Retinal pigment epithelial cell (primary cell): Measurements from ENCODE around the gene PCSK1.

ENCODE experiments used
- DNase-seq: peaks from one replicate; pipeline ENCODE4 v3.0.0-alpha.2; 2010; ENCODE audit warnings: low read depth
- H3K4me3 ChIP-seq: 2 replicates; pipeline ENCODE4 v1.5.1; 2011; ENCODE audit warnings: mild to moderate bottlenecking, low read length, control low read depth, moderate library complexity
- TF ChIP-seq, protein P1 (sequence below): conservative IDR thresholded peaks from 2 replicates; pipeline ENCODE4 v1.5.1; 2011; ENCODE audit warnings: low read depth, low read length, control low read depth, inconsistent platforms

PCSK1 gene

GRCh38 chr5:96447949-96448348 is 14.9 kb upstream of the PCSK1 start:
- H3K4me3 ChIP-seq, result no peak overlapping the region
- TF ChIP-seq, protein P1, sequence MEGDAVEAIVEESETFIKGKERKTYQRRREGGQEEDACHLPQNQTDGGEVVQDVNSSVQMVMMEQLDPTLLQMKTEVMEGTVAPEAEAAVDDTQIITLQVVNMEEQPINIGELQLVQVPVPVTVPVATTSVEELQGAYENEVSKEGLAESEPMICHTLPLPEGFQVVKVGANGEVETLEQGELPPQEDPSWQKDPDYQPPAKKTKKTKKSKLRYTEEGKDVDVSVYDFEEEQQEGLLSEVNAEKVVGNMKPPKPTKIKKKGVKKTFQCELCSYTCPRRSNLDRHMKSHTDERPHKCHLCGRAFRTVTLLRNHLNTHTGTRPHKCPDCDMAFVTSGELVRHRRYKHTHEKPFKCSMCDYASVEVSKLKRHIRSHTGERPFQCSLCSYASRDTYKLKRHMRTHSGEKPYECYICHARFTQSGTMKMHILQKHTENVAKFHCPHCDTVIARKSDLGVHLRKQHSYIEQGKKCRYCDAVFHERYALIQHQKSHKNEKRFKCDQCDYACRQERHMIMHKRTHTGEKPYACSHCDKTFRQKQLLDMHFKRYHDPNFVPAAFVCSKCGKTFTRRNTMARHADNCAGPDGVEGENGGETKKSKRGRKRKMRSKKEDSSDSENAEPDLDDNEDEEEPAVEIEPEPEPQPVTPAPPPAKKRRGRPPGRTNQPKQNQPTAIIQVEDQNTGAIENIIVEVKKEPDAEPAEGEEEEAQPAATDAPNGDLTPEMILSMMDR, result no peak
- no peak for DNase-seq

- H3K4me3 ChIP-seq, result no peak overlapping the region
- TF ChIP-seq, protein P1, result no peak
- no peak for DNase-seq
Observed at GRCh38 chr5:96440185-96440538, 7.1 kb upstream of the PCSK1 start.

DNA sequence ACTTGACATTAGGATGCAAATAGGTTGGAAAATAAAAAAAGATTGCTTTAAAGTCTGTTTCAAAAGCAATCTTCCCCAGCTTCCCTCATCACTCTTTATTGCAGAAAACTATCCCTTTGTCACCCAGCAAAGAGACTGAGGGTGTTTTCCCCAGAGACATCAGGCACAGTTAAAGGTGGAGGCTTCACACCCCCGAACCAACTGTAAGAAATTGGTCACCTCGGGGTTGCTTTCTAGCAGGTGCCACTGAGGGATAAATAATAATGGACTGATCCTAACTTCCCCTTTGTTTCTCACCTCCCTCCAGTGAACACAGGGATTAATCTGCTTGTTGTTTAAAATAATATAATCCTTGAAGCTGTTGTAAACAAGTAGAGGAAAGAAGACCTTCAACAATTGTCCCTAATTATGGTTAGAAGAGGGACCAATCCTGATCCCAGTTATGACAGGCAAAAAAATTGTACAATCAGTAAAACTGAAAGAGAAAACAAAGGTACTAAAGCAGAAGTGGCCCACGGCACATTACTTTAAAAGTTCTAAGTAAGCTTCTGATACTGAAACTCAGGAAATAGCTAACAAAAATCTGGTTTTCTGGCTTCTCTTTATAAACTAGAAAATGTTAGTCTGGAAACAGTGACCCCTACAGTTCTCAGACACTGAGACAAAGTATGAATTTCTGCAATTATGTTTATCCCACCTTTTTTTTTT is 6.6 kb upstream of the PCSK1 start:
- DNase-seq, result no peak
- H3K4me3 ChIP-seq, result no peak overlapping the region
- TF ChIP-seq, protein P1, result peak; percentile 33

DNA sequence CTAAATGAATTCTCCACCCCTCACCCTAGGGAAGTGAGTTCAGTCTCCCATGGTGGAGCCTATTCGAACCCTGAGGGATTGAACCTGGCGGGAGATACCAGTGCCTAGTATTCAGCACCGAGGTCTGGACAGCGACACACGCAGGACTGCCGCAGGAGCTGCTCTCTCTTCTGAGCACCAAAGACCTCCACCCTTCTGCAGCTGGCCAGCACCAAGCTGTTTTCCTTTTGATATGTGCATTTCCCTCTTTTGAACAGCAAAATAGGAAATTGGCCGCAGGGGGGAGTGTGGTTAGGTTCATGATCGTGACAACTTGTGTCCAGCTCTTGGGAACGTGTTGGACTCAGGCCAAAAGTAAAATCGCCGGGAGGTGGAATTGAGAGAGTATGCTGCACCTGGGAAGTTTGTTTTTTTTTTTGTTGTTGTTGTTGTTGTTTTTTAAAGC is 1.2 kb upstream of the PCSK1 start:
- H3K4me3 ChIP-seq, result no peak overlapping the region
- peak; percentile 38 for DNase-seq
- TF ChIP-seq, protein P1, result peak; percentile 14

DNA sequence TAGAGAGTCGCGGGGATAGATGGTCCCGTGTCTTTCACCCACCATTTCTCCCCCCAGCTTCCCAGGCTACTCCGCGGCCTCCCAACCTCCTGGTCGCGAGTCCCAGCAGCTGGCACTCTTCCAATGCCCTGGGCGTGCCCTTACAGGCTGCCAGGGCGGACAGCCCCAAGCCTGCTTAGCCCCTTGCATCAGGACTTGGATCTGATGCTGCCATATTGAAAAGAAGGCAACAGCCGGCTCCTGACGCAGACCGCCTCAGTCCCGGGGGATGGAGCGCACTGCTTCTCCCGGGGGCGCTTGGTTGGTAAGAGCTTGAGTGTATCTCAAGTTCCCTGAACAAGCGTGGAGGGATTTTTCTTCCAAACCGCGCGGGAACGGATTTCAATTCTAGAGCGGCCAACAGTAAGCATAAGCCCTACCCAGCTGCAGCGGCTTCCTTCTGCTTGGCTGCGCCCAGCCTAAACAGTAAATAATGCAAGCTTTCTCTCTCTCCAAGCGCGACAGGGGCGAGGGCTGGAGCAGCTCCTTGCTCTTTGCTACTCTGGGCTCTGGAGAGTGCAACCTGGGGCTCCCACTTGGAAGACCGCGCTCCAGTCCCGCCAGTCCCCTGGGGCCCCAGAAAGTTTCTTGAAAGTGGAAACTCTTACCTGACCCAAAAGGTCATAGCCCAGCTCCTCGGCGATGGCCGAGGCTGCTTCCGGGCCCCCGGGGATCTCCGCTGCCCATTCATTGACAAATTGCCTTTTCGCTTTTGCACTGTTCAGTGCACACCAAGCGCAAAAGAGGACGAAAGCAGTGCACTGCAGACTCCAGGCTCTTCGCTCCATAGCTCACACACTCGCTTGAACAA is 607 bp downstream of the PCSK1 start:
- DNase-seq, result peak; percentile 8
- TF ChIP-seq, protein P1, result no peak
- peak overlapping the region; percentile 20 for H3K4me3 ChIP-seq

DNA sequence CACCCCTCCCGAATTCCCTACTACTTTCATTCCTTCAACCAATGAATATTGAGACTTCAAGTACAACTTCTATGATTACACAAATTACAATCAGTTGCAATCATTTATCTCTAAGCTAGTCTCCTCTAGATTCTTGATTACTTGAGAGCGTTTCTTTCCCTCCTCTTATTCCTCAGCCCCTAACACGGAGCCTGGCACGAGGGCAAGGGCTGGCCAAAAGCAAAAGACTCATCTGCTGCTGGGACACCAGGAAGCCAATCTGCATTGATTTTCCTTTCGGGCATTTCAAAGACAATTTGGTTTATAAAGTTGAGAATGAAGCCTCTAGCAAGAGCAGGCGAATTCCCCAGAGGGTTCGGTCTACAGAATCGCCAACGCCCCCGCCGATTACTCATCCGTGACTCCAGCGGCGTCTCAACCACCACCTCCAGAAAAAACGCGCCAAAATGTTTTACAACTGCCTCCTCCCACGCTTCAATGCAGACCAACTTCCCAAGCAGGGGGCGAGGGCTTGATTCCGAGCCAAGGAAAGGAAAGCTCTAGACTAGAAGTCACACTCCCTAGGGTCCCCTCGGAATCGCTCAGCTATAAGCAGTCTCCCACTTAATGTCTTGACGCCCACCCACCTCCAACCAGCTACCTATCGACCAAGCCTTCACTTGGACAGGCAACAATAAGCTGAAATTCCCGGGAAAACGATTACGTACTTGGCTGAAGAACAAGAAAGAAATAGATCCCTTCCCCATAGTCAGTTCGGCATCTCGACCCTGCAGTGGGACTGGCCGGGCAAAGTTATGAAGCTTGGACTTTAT is 1.5 kb downstream of the PCSK1 start:
- DNase-seq, result no peak

More for the DNA sequence above, 1.5 kb downstream of the PCSK1 start:
- no peak overlapping the region for H3K4me3 ChIP-seq
- TF ChIP-seq, protein P1, result no peak
